AG09309 (cell line): ENCODE measurements around the gene HOXD9.

Source experiments
- DNase-seq: peaks from one replicate; pipeline ENCODE4 v3.0.0-alpha.2; 2010; ENCODE audit warnings: low read depth
- H3K4me3 ChIP-seq: 2 replicates; pipeline ENCODE4 v1.5.1; 2011; ENCODE audit warnings: mild to moderate bottlenecking, low read depth, low read length, moderate library complexity; ENCODE audit not compliant: control insufficient read depth
- CTCF ChIP-seq: IDR thresholded peaks from 2 replicates; pipeline ENCODE4 v1.5.1; 2011; ENCODE audit warnings: mild to moderate bottlenecking, low read depth, low read length, inconsistent platforms; ENCODE audit not compliant: insufficient read depth, control insufficient read depth; ENCODE audit errors: missing control alignments

HOXD9 gene

GRCh38 chr2:176099728-176100546 is 22.6 kb upstream of the HOXD9 start, which contains the start of gene HOXD12:
Gene HOXD12, plus strand, starts transcription at chr2:176099795. Its CDS starts 7 bp downstream, at chr2:176099802.
- TF ChIP-seq CTCF = no peak
- H3K4me3 ChIP-seq = peak within 1 kb of the TSS; percentile 73; the same call in 1 of the 2 replicates
- no peak for DNase-seq

GRCh38 chr2:176100547-176101140 is 21.9 kb upstream of the HOXD9 start:
- no peak for TF ChIP-seq CTCF
- DNase-seq = no peak

GRCh38 chr2:176101216-176101830 is 21.2 kb upstream of the HOXD9 start:
- no peak overlapping the region for H3K4me3 ChIP-seq
- no peak for TF ChIP-seq CTCF
- no peak for DNase-seq

More at GRCh38 chr2:176100547-176101140, 21.9 kb upstream of the HOXD9 start:
- H3K4me3 ChIP-seq = no peak overlapping the region

GRCh38 chr2:176101842-176102241 is 20.7 kb upstream of the HOXD9 start:
- H3K4me3 ChIP-seq = no peak overlapping the region
- no peak for TF ChIP-seq CTCF
- no peak for DNase-seq

- no peak for DNase-seq
- no peak overlapping the region for H3K4me3 ChIP-seq
- TF ChIP-seq CTCF = no peak
Measured at GRCh38 chr2:176102309-176102866, 20.1 kb upstream of the HOXD9 start.

- H3K4me3 ChIP-seq = no peak overlapping the region
- TF ChIP-seq CTCF = no peak
- no peak for DNase-seq
Measured at GRCh38 chr2:176103194-176103593, 19.3 kb upstream of the HOXD9 start.
